K562 (cell line): Measurements from ENCODE around the gene SNX10. TPM values are rescaled to one million over a fixed set of nuclear protein-coding genes. Genes with fewer than 3 reads are reported as not detected.
A peak's percentile ranks its signal among the peaks of the same experiment; 100 is the strongest.

Experiments
- ATAC-seq: fragments of 200-7000 bp; cut with Tn5 transposase; 3 replicates; pipeline ENCODE4 v1.9.1; 2020; ENCODE audit warnings: moderate library complexity
- BruUV-seq: library from RNA; stranded (reverse); fragments of 400-500 nt; replicated peaks from 2 replicates; lab custom pipeline; 2021; lab: Mats Ljungman, UMichigan
- CTCF ChIA-PET: fragments of 300-600 bp; formaldehyde crosslinking; extraction: SDS; loops from one replicate; lab custom pipeline; 2021; ENCODE audit warnings: low intra/inter-chr PET ratio; lab: Yijun Ruan, JAX
- POLR2A ChIA-PET: fragments of 300-600, 350-650 bp; sonication (Branson Sonifier 250); formaldehyde crosslinking; extraction: SDS; loops from one replicate; lab custom pipeline; 2021; ENCODE audit warnings: antibody characterized with exemption, inconsistent platforms; lab: Yijun Ruan, JAX
- DNase-seq, 4 experiments: peaks; one replicate each; pipeline versions ENCODE4 v3.0.0 to v3.0.0-alpha.2; 2011 to 2018; ENCODE audit warnings: low spot score in 3 of 4, mixed read lengths in 3 of 4; ENCODE audit errors: extremely low read depth in 1 of 4
- FAIRE-seq: peaks from 2 replicates; lab custom pipeline; 2011; peaks lifted over from hg19 to GRCh38; lab: Jason Lieb, UNC
- H2AFZ ChIP-seq: 2 replicates; pipeline ENCODE4 v1.6.0; 2011; ENCODE audit warnings: low read depth, low read length, control low read depth, inconsistent platforms
- H3K27ac ChIP-seq: fragments of 200-600 bp; 3 replicates; pipeline ENCODE4 v1.8.0; 2011; ENCODE audit warnings: low read depth, mild to moderate bottlenecking, control low read depth, inconsistent platforms, low read length, moderate library complexity, mixed read lengths; ENCODE audit errors: extremely low read depth
- H3K27me3 ChIP-seq, 2 experiments: fragments of 300-600 bp in 1 of 2; 2 replicates in 1 of 2; 3 replicates in 1 of 2; pipeline versions ENCODE4 v1.6.0 to v1.8.0; 2011; ENCODE audit warnings: inconsistent platforms in 2 of 2, low read length in 2 of 2, mild to moderate bottlenecking in 1 of 2, mixed read lengths in 1 of 2, moderate library complexity in 1 of 2; ENCODE audit not compliant: control insufficient read depth in 2 of 2, insufficient read depth in 2 of 2
- H3K36me3 ChIP-seq: fragments of 300-600 bp; 3 replicates; pipeline ENCODE4 v1.8.0; 2011; ENCODE audit warnings: mild to moderate bottlenecking, low read length, inconsistent platforms; ENCODE audit not compliant: control insufficient read depth, insufficient read depth
- H3K4me1 ChIP-seq, 2 experiments: fragments of 200-600 bp in 1 of 2; replicated peaks in 1 of 2; 2 replicates in 1 of 2; 3 replicates in 1 of 2; pipeline versions ENCODE4 v1.5.1 to v1.8.0; 2011; ENCODE audit warnings: inconsistent platforms in 2 of 2, low read length in 2 of 2, mild to moderate bottlenecking in 1 of 2, mixed read lengths in 1 of 2, moderate library complexity in 1 of 2; ENCODE audit not compliant: control insufficient read depth in 2 of 2, insufficient read depth in 2 of 2
- H3K4me2 ChIP-seq: 2 replicates; pipeline ENCODE4 v1.6.1; 2011; ENCODE audit warnings: low read length, control low read depth, inconsistent platforms, mixed read lengths; ENCODE audit not compliant: insufficient read depth
- H3K4me3 ChIP-seq: fragments of 200-600 bp; sonication (generic), shearing (Covaris generic); 2 replicates; pipeline ENCODE4 v1.5.1; 2016; ENCODE audit warnings: control low read depth, inconsistent platforms
- H3K79me2 ChIP-seq: fragments of 200-600 bp; 3 replicates; pipeline ENCODE4 v1.8.0; 2011; ENCODE audit warnings: low read length, inconsistent platforms; ENCODE audit not compliant: control insufficient read depth, insufficient read depth
- H3K9ac ChIP-seq, 2 experiments: 2 replicates each; pipeline versions ENCODE4 v1.6.0 to v1.6.1; 2011; ENCODE audit warnings: low read depth in 2 of 2, low read length in 2 of 2, control low read depth in 1 of 2, inconsistent platforms in 1 of 2, mild to moderate bottlenecking in 1 of 2, mixed read lengths in 1 of 2; ENCODE audit not compliant: insufficient read depth in 1 of 2
- H3K9me1 ChIP-seq: one replicate; pipeline ENCODE4 v1.6.0; 2011; ENCODE audit warnings: inconsistent platforms, mild to moderate bottlenecking, low read length, moderate library complexity; ENCODE audit not compliant: control insufficient read depth, insufficient read depth
- H3K9me3 ChIP-seq: replicated peaks from 2 replicates; pipeline ENCODE4 v1.5.1; 2011; ENCODE audit warnings: low read depth, low read length, inconsistent platforms; ENCODE audit not compliant: control insufficient read depth, insufficient read depth
- H4K20me1 ChIP-seq: replicated peaks from 2 replicates; pipeline ENCODE4 v1.6.1; 2011; ENCODE audit warnings: low read length, inconsistent platforms, mixed read lengths; ENCODE audit not compliant: control insufficient read depth, insufficient read depth
- ASH1L ChIP-seq: fragments of 450-650 bp; IDR thresholded peaks from 2 replicates; pipeline ENCODE4 v1.6.1; 2018; ENCODE audit warnings: borderline replicate concordance, mild to moderate bottlenecking, low read depth; ENCODE audit not compliant: partially characterized antibody
- ATF1 ChIP-seq, 2 experiments: fragments of 450-650 bp in 1 of 2; IDR thresholded peaks; 2 replicates each; pipeline ENCODE4 v1.6.1; 2016; ENCODE audit warnings: missing compliant biosample characterization in 1 of 2, missing genetic modification characterization in 1 of 2
- ELK3 ChIP-seq: fragments of 450-650 bp; formaldehyde crosslinking; IDR thresholded peaks from 2 replicates; pipeline ENCODE4 v1.4.0; 2020; ENCODE audit warnings: mild to moderate bottlenecking
- IFI16 ChIP-seq: fragments of 250-450 bp; sonication (Bioruptor Pico); IDR thresholded peaks from 2 replicates; pipeline ENCODE4 v2.1.2; 2022; ENCODE audit warnings: mild to moderate bottlenecking, inconsistent platforms
- JUNB ChIP-seq: fragments of 450-650 bp; formaldehyde crosslinking; conservative IDR thresholded peaks from 2 replicates; pipeline ENCODE4 v1.4.0; 2020; ENCODE audit warnings: mild to moderate bottlenecking
- KLF13 ChIP-seq: fragments of 450-650 bp; IDR thresholded peaks from 2 replicates; pipeline ENCODE4 v1.6.1; 2016; ENCODE audit warnings: missing genetic modification characterization, low read depth, mild to moderate bottlenecking, missing compliant biosample characterization, moderate library complexity, borderline replicate concordance
- NFRKB ChIP-seq: fragments of 450-650 bp; IDR thresholded peaks from 2 replicates; pipeline ENCODE4 v1.6.1; 2016; ENCODE audit warnings: low read depth
- NFYB ChIP-seq: IDR thresholded peaks from 2 replicates; pipeline ENCODE4 v1.6.1; 2011; ENCODE audit warnings: mild to moderate bottlenecking, moderate library complexity; ENCODE audit not compliant: insufficient read length; ENCODE audit errors: extremely low read depth
- PTTG1 ChIP-seq: fragments of 450-650 bp; IDR thresholded peaks from 2 replicates; pipeline ENCODE4 v1.6.1; 2016; ENCODE audit warnings: low read depth, mild to moderate bottlenecking, missing genetic modification characterization, missing compliant biosample characterization
- SMAD1 ChIP-seq: fragments of 150-350 bp; IDR thresholded peaks from 2 replicates; pipeline ENCODE4 v1.6.1; 2014; ENCODE audit warnings: low read length, low read depth; ENCODE audit not compliant: partially characterized antibody
- TRIM28 ChIP-seq: fragments of 450-650 bp; IDR thresholded peaks from 2 replicates; pipeline ENCODE4 v1.6.1; 2017
- XRCC4 ChIP-seq: IDR thresholded peaks from one replicate; pipeline ENCODE4 v1.6.1; 2011; ENCODE audit not compliant: insufficient read depth, insufficient read length; ENCODE audit errors: extremely low read depth
- YY1 ChIP-seq, 3 experiments: IDR thresholded peaks; 2 replicates each; pipeline ENCODE4 v1.6.1; 2011; ENCODE audit warnings: low read length in 2 of 3, mild to moderate bottlenecking in 2 of 3, moderate library complexity in 2 of 3, borderline replicate concordance in 1 of 3, control low read depth in 1 of 3, low read depth in 1 of 3; ENCODE audit not compliant: insufficient read depth in 3 of 3, insufficient replicate concordance in 2 of 3, control insufficient read depth in 1 of 3, insufficient read length in 1 of 3; ENCODE audit errors: extremely low read depth in 1 of 3
- WGBS: fragments of 100-300 bp; shearing (Covaris generic); methylation state at CpG from one replicate; pipeline ENCODE4 v1.1.6; 2016; ENCODE audit warnings: low coverage, mixed read lengths; ENCODE audit not compliant: insufficient coverage; ENCODE audit errors: missing lambda C conversion rate; 5-methylcytosine and 5-hydroxymethylcytosine counted together
- in situ Hi-C: fragments of 300-500 bp; cut with MboI; formaldehyde crosslinking; loops from 4 replicates; pipeline ENCODE4 v1.15.0; 2018; ENCODE audit warnings: inconsistent platforms, mixed read lengths
- intact Hi-C: fragments of 100-400 bp; cut with micrococcal nuclease; formaldehyde crosslinking; loops from 2 replicates; pipeline ENCODE4 v1.14.2; 2022
- polyA plus RNA-seq, 8 experiments: library from polyadenylated mRNA; depleted of rRNA in 4 of 8; stranded (reverse) in 5 of 8; unstranded in 3 of 8; fragments of >200 nt; fragmentation: Nextera tagmentation in 2 of 8; fragmentation: Illumina TruSeq in 1 of 8; extraction: Ambion mirVana in 2 of 8; extraction: Trizol in 1 of 8; gene quantifications; 2 replicates each; pipeline versions ENCODE4 v1.2.1 to v1.2.3, GENCODE V29; 2011 to 2014; ENCODE audit warnings: inconsistent platforms in 1 of 8, missing spikeins in 1 of 8
- total RNA-seq, 7 experiments: library from RNA; depleted of rRNA in 6 of 7; stranded (reverse); fragments of >200 nt in 6 of 7; fragmentation: Illumina TruSeq in 2 of 7; extraction: Trizol in 2 of 7; gene quantifications; 2 replicates each; pipeline versions ENCODE4 v1.2.1 to v1.2.3, GENCODE V29; 2011 to 2021; ENCODE audit warnings: low replicate concordance in 1 of 7
- TF ChIP-seq, protein P1 (sequence below): sonication (generic); formaldehyde crosslinking; IDR thresholded peaks from 2 replicates; pipeline ENCODE4 v1.8.1; 2023; ENCODE audit warnings: mild to moderate bottlenecking, missing genetic modification reagents
- TF ChIP-seq, protein P2 (sequence below): sonication (generic); formaldehyde crosslinking; IDR thresholded peaks from 2 replicates; pipeline ENCODE4 v1.8.0; 2022; ENCODE audit warnings: missing genetic modification reagents, mild to moderate bottlenecking, borderline replicate concordance

The SNX10 gene
- total and polyA plus RNA-seq, 9 of the 15 experiments (the other 6 are each of a cell fraction or from before 2014, with no cell fraction given), result 6.9 to 16.5 (median 11.5) TPM

- FAIRE-seq (peak; percentile 55), ATAC-seq (no peak), DNase-seq (no peak)
- Histone ChIP-seq H3K36me3 (no peaks in the 10 kb centered on the region), H4K20me1 (no peaks in the 10 kb centered on the region), H3K79me2 (no peaks in the 10 kb centered on the region), H3K27me3 (no peaks in the 10 kb centered on the region; a peak in 1 of 5 replicates), H3K4me1 (peaks cover 0 to 5% of the 10 kb centered on the region in 2 experiments; a peak in 2 of 5 replicates), H3K9ac (no peak overlapping the region), H3K27ac (no peak overlapping the region), H3K4me2 (no peak overlapping the region), H3K4me3 (no peak overlapping the region), H3K9me1 (no peaks in the 10 kb centered on the region), H3K9me3 (no peaks in the 10 kb centered on the region), H2AFZ (peak overlapping the region; percentile 41; the same call in 1 of the 2 replicates)
- intact Hi-C loops, result loop anchor here (2.0 kb wide), 1 partner anchor 84 kb away; the partner anchor contains the start of genes CBX3 and HNRNPA2B1
- CTCF ChIA-PET, result interaction anchor here (0.7 to 3.7 kb wide), 3 partner anchors 193 to 391 kb away, joined by 3 to 22 read pairs (median 17); no protein-coding TSS in a partner anchor
- POLR2A ChIA-PET, result interaction anchor here (0.7 to 2.1 kb wide), 15 partner anchors 9 to 378 kb away, joined by 3 to 44 read pairs (median 4); partner anchors contain the start of genes CBX3 and HNRNPA2B1
- in situ Hi-C loops, result no loop called here
- BruUV-seq, result no TSS peak
- 79% methylated on average over 3 of the region's 3 CpGs for WGBS
- no peak for TF ChIP-seq KLF13
- TF ChIP-seq PTTG1 (tag), result no peak
- no peak for TF ChIP-seq IFI16
- no peak for TF ChIP-seq NFYB
- TF ChIP-seq YY1 (IDR thresholded peaks at IDR 0.05; ENCODE audit: borderline replicate concordance in 1 of 3, control insufficient read depth in 1 of 3, extremely low read depth in 1 of 3, insufficient read depth in 3 of 3, insufficient read length in 1 of 3, insufficient replicate concordance in 2 of 3, low read depth in 1 of 3, low read length in 2 of 3), result no peak
- TF ChIP-seq JUNB (CRISPR knock-in tag), result no peak
- TF ChIP-seq XRCC4, result no peak
- TF ChIP-seq ELK3 (CRISPR knock-in tag), result no peak
- TF ChIP-seq, protein P1, sequence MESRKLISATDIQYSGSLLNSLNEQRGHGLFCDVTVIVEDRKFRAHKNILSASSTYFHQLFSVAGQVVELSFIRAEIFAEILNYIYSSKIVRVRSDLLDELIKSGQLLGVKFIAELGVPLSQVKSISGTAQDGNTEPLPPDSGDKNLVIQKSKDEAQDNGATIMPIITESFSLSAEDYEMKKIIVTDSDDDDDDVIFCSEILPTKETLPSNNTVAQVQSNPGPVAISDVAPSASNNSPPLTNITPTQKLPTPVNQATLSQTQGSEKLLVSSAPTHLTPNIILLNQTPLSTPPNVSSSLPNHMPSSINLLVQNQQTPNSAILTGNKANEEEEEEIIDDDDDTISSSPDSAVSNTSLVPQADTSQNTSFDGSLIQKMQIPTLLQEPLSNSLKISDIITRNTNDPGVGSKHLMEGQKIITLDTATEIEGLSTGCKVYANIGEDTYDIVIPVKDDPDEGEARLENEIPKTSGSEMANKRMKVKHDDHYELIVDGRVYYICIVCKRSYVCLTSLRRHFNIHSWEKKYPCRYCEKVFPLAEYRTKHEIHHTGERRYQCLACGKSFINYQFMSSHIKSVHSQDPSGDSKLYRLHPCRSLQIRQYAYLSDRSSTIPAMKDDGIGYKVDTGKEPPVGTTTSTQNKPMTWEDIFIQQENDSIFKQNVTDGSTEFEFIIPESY, result no peak
- no peak for TF ChIP-seq NFRKB
- TF ChIP-seq ATF1 (CRISPR knock-in tag; IDR thresholded peaks at IDR 0.05), result no peak
- no peak for TF ChIP-seq ATF1 (tag; IDR thresholded peaks at IDR 0.05)
- TF ChIP-seq SMAD1, result no peak
- TF ChIP-seq TRIM28, result no peak
- no peak for TF ChIP-seq ASH1L
- TF ChIP-seq, protein P2, sequence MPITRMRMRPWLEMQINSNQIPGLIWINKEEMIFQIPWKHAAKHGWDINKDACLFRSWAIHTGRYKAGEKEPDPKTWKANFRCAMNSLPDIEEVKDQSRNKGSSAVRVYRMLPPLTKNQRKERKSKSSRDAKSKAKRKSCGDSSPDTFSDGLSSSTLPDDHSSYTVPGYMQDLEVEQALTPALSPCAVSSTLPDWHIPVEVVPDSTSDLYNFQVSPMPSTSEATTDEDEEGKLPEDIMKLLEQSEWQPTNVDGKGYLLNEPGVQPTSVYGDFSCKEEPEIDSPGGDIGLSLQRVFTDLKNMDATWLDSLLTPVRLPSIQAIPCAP (CRISPR knock-in tag), result no peak
Measured at GRCh38 chr7:26284477-26284876, 7.2 kb upstream of the SNX10 start.
